Anterior cingulate cortex (tissue), 58 donors: ENCODE measurements around the gene PAX2.

Experiments
- DNase-seq, 58 donors: peaks; one replicate each; lab custom pipeline; 2025; lab: John Stamatoyannopoulos, UW

PAX2 gene

GRCh38 chr10:100810091-100810834 lies 64.9 kb downstream of the PAX2 start:
- DNase-seq = no peak

- DNase-seq = no peak
These were observed 65.4 kb downstream of the PAX2 start for GRCh38 chr10:100810835-100811116.

- no peak for DNase-seq
These were observed 65.9 kb downstream of the PAX2 start for GRCh38 chr10:100811261-100811660.

GRCh38 chr10:100811752-100812750 lies 66.7 kb downstream of the PAX2 start:
- peak in 16 of 58 donors; percentile 1 to 44 (median 16) for DNase-seq

- peak in 1 of 58 donors; percentile 2 for DNase-seq
These were observed 67.6 kb downstream of the PAX2 start for GRCh38 chr10:100812978-100813377.

- DNase-seq = no peak
These were observed 69.5 kb downstream of the PAX2 start for GRCh38 chr10:100814751-100815474.

GRCh38 chr10:100816671-100817070 lies 71.3 kb downstream of the PAX2 start:
- DNase-seq = no peak

GRCh38 chr10:100817268-100817839 lies 72.0 kb downstream of the PAX2 start:
- DNase-seq = no peak

- DNase-seq = no peak
These were observed 74.0 kb downstream of the PAX2 start for GRCh38 chr10:100819424-100819823.

- no peak for DNase-seq
These were observed 77.8 kb downstream of the PAX2 start for GRCh38 chr10:100823194-100823593.

- DNase-seq = no peak
These were observed 79.5 kb downstream of the PAX2 start for GRCh38 chr10:100824886-100825285.

- DNase-seq = no peak
These were observed 80.0 kb downstream of the PAX2 start for GRCh38 chr10:100825325-100825875.

- no peak for DNase-seq
These were observed 80.8 kb downstream of the PAX2 start for GRCh38 chr10:100826031-100826651.

- no peak for DNase-seq
These were observed 81.2 kb downstream of the PAX2 start for GRCh38 chr10:100826661-100826982.

GRCh38 chr10:100826983-100827818 lies 81.8 kb downstream of the PAX2 start:
- no peak for DNase-seq

- DNase-seq = no peak
These were observed 82.7 kb downstream of the PAX2 start for GRCh38 chr10:100827819-100828737.

- DNase-seq = no peak
These were observed 83.3 kb downstream of the PAX2 start for GRCh38 chr10:100828738-100829096.
